Right forelimb (tissue), 1 donor: Measurements from ENCODE around the gene TAF11L9.
"Not testable (repeated sequence)": the region's sequence is repeated elsewhere in the genome, so short reads cannot be mapped to it uniquely, and the experiment has no call there.

Experiments used
- DNase-seq: peaks from one replicate; pipeline ENCODE4 v3.0.0-alpha.2; 2018

The TAF11L9 gene

GRCh38 chr5:17594255-17594654, at the start of gene TAF11L9:
TAF11L9 (minus strand) TSS chr5:17594394.
- not testable (repeated sequence) for DNase-seq

GRCh38 chr5:17634160-17634559, 40.0 kb upstream of the TAF11L9 start, which contains the start of gene TAF11L14:
TAF11L14 (plus strand) TSS chr5:17634460.
- DNase-seq = no peak

- DNase-seq = not testable (repeated sequence)
These were observed 37.6 kb upstream of the TAF11L9 start, which contains the start of gene TAF11L13 for GRCh38 chr5:17631788-17632187. TAF11L13 (plus strand) TSS chr5:17632088.

GRCh38 chr5:17625686-17626085, 31.5 kb upstream of the TAF11L9 start:
- DNase-seq = no peak

- no peak for DNase-seq
These were observed 26.4 kb upstream of the TAF11L9 start for GRCh38 chr5:17620627-17621026.

- DNase-seq = no peak
These were observed 25.2 kb upstream of the TAF11L9 start for GRCh38 chr5:17619354-17619753.

- DNase-seq = no peak
These were observed 20.8 kb upstream of the TAF11L9 start for GRCh38 chr5:17614872-17615605.

- not testable (repeated sequence) for DNase-seq
These were observed 15.9 kb upstream of the TAF11L9 start, which contains the start of gene TAF11L12 for GRCh38 chr5:17610092-17610491. TAF11L12 (plus strand) TSS chr5:17610392.

GRCh38 chr5:17607461-17607860, 13.3 kb upstream of the TAF11L9 start:
- DNase-seq = not testable (repeated sequence)

- no peak for DNase-seq
These were observed 10.8 kb upstream of the TAF11L9 start for GRCh38 chr5:17604951-17605350.

- DNase-seq = not testable (repeated sequence)
These were observed 9.7 kb upstream of the TAF11L9 start, which contains the start of gene TAF11L11 for GRCh38 chr5:17603880-17604279. TAF11L11 (plus strand) TSS chr5:17604183.

GRCh38 chr5:17597728-17598127, 3.5 kb upstream of the TAF11L9 start, which contains the start of gene TAF11L10:
TAF11L10 (minus strand) TSS chr5:17597828.
- DNase-seq = not testable (repeated sequence)

GRCh38 chr5:17590860-17591259, 3.3 kb downstream of the TAF11L9 start, which contains the start of gene TAF11L8:
TAF11L8 (minus strand) TSS chr5:17590960.
- not testable (repeated sequence) for DNase-seq

GRCh38 chr5:17585658-17586057, 8.5 kb downstream of the TAF11L9 start, which contains the start of gene TAF11L7:
TAF11L7 (minus strand) TSS chr5:17585758.
- not testable (repeated sequence) for DNase-seq
